H4 (cell line): ENCODE results near the gene SLC17A7. TPM values are rescaled to one million over a fixed set of nuclear protein-coding genes. Genes with fewer than 3 reads are reported as not detected.

Experiments used
- total RNA-seq: library from RNA; depleted of rRNA; stranded (reverse); fragments of >200 nt; shearing (Covaris generic); gene quantifications from 2 replicates; pipeline ENCODE4 v1.2.3, GENCODE V29; 2014; rRNA removed

The SLC17A7 gene
- total RNA-seq, 1 experiment from 2014 or later, result 0.45 TPM

Other genes with a start within 250 kb of the SLC17A7 start
- gene SLC6A16, start 116.3 kb downstream of the SLC17A7 start, total RNA-seq, result 0.16 and 0.85 TPM in 2 replicates
- not detected in 2 replicates for gene CD37, start 106.1 kb downstream of the SLC17A7 start, total RNA-seq
- gene TEAD2, start 79.1 kb downstream of the SLC17A7 start, total RNA-seq, result 48.7 and 54.3 TPM in 2 replicates
- 0.08 and 3.8 TPM in 2 replicates for gene DKKL1, start 77.7 kb downstream of the SLC17A7 start, total RNA-seq
- not detected in 2 replicates for gene KASH5, start 53.3 kb downstream of the SLC17A7 start, total RNA-seq
- not detected in 2 replicates for gene PTH2, start 18.1 kb downstream of the SLC17A7 start, total RNA-seq
- not detected in 2 replicates for gene GFY, start 16.1 kb downstream of the SLC17A7 start, total RNA-seq
- 99.2 and 113 TPM in 2 replicates for gene PIH1D1, start 10.3 kb upstream of the SLC17A7 start, total RNA-seq
- 17.0 and 25.7 TPM in 2 replicates for gene ALDH16A1, start 11.7 kb upstream of the SLC17A7 start, total RNA-seq
- gene FLT3LG, start 32.7 kb upstream of the SLC17A7 start, total RNA-seq, result 2.6 and 6.0 TPM in 2 replicates
- 3,219 and 3,620 TPM in 2 replicates for gene RPL13A, start 46.1 kb upstream of the SLC17A7 start, total RNA-seq
- 6,191 and 6,227 TPM in 2 replicates for gene RPS11, start 54.9 kb upstream of the SLC17A7 start, total RNA-seq
- gene FCGRT, start 71.1 kb upstream of the SLC17A7 start, total RNA-seq, result 2.3 and 2.7 TPM in 2 replicates
- gene RCN3, start 86.5 kb upstream of the SLC17A7 start, total RNA-seq, result 6.1 and 7.6 TPM in 2 replicates
- gene NOSIP, start 139.0 kb upstream of the SLC17A7 start, total RNA-seq, result 95.7 and 114 TPM in 2 replicates
- gene PRRG2, start 139.8 kb upstream of the SLC17A7 start, total RNA-seq, result 0.56 TPM in 1 of 2 replicates, not detected in the other
- 0.99 and 1.0 TPM in 2 replicates for gene PRR12, start 149.7 kb upstream of the SLC17A7 start, total RNA-seq
- gene RRAS, start 198.6 kb upstream of the SLC17A7 start, total RNA-seq, result 21.5 and 22.7 TPM in 2 replicates
- gene SCAF1, start 200.7 kb upstream of the SLC17A7 start, total RNA-seq, result 13.9 and 17.5 TPM in 2 replicates
- 123 and 133 TPM in 2 replicates for gene IRF3, start 224.3 kb upstream of the SLC17A7 start, total RNA-seq
- 9.0 and 14.8 TPM in 2 replicates for gene BCL2L12, start 224.4 kb upstream of the SLC17A7 start, total RNA-seq
- 629 and 716 TPM in 2 replicates for gene PRMT1, start 235.7 kb upstream of the SLC17A7 start, total RNA-seq
- gene ADM5, start 248.1 kb upstream of the SLC17A7 start, total RNA-seq, result 0.08 and 1.4 TPM in 2 replicates
- gene CPT1C, start 249.6 kb upstream of the SLC17A7 start, total RNA-seq, result 1.6 and 2.6 TPM in 2 replicates